GM20000 (cell line): Measurements from ENCODE around the gene RNF186.

ENCODE experiments used
- DNase-seq: peaks from one replicate; pipeline ENCODE4 v3.0.0; 2012; ENCODE audit warnings: low spot score
- TF ChIP-seq, protein P1 (sequence below): IDR thresholded peaks from 2 replicates; pipeline ENCODE4 v1.5.1; 2012; ENCODE audit warnings: mild to moderate bottlenecking, control low read depth; ENCODE audit errors: extremely low read depth, missing control alignments

Gene RNF186

DNA sequence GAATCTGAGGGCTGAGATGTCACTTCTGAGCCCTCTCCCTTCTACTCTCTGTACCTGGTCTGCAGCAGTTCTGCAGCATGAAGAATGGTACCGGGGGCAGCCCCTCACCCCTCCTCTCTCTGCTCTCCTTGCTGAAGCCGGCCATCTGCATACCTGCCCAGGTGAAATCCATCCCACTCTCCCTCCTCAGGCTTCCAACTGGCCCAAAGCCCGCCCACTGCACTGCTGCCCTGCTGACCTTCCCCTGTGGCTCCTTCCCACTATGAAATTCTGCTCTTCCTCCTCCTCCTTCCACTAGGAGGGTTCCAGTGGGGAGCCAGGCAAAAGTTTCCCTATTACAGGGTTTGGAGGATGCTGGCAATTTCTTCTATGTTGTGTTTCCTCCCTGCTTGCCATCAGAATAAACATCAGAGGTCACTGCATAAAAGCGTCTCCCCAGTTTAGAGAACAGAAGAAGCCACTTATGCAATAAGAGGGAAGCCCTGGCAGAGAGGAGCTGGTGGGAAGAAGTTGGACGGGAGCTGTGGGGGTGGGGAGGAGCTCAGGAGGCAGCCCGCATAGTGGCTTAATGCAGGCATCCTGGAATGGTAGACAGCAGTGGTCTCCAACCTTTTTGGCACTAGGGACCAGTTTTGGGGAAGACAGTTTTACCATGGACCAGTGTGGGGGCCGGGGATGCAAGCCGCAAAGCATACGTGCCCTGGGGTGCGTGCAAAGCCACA, 45.7 kb downstream of the RNF186 start:
- DNase-seq = no peak
- TF ChIP-seq, protein P1, sequence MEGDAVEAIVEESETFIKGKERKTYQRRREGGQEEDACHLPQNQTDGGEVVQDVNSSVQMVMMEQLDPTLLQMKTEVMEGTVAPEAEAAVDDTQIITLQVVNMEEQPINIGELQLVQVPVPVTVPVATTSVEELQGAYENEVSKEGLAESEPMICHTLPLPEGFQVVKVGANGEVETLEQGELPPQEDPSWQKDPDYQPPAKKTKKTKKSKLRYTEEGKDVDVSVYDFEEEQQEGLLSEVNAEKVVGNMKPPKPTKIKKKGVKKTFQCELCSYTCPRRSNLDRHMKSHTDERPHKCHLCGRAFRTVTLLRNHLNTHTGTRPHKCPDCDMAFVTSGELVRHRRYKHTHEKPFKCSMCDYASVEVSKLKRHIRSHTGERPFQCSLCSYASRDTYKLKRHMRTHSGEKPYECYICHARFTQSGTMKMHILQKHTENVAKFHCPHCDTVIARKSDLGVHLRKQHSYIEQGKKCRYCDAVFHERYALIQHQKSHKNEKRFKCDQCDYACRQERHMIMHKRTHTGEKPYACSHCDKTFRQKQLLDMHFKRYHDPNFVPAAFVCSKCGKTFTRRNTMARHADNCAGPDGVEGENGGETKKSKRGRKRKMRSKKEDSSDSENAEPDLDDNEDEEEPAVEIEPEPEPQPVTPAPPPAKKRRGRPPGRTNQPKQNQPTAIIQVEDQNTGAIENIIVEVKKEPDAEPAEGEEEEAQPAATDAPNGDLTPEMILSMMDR = no peak

DNA sequence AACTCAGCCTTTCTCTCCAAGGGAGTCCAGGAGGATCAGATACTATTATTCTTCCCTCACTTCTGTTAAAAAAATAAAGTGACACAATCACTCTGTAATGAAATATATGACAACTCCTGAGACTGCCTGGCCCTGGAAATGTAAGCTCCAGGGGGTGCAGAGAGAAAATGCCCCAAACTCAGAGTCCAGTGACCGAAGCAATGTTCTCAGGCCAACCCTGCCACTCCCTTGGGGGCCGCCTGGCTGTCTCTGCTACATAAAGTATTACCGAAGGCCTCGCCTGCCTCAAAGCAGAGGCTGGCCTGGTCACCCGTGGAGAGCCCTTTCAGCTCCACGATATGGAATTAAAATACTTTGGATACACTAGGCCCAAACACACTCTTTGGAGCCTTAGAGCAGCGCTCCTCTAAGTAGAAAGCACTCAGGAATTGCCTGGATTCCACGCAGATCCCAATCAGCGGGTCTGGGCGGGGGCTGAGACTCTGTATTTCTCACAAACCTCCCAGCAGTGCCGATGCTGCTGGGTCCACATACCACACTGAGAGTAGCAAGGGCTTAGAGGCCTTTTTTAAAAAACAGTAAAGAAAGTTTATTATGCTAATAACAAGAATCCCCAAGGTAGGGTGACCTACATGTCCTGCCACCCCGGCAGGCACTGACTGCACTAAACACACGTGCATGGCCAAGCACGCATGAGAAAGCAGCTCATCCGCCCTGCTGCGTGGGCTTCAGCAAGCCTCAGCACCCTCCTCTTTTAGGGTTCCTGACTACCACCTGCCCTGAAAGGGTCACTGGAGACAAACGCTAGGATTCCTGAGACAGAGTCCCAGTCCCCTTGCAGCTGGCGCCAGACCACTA, 46.5 kb downstream of the RNF186 start:
- DNase-seq = no peak
- TF ChIP-seq, protein P1 = no peak

DNA sequence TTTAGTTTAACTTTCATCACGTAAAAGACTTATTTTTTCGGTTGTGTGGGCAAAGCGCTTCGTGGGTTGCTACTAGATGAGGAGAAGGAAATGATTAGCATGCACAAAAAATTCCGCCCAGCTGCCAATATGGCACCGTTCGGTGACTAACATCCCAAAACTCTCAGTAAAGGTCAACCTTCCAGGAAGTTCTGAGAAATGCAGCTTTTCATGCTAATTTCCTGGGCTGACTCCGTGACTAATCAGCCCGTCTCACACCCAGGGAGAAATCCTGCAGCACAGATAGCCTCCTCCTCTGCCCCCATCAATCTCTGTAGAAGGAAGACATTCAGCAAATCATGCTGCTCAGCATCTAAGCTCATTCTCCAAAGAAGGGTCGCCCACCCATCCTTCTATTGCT, 49.5 kb downstream of the RNF186 start:
- DNase-seq = no peak
- TF ChIP-seq, protein P1 = no peak

DNA sequence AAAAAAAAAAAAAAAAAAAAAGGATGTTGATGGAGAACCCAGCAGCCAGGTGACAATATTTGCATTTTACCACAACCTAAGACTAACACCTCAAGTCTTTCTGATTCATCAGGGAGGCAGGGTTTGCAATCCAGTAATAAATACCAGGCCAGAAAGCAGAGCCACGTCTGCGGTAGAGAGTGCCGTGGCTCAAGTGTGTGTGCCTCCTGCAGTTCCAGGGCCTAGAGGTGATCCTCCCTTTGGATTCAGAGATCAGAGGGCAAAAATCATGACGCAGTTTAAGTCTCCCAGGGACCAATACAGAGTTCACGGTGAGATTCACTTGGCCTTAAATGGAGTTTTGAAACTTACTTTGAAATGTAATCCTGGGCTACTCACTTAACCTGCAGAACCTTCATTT, 50.2 kb downstream of the RNF186 start:
- TF ChIP-seq, protein P1 = no peak
- DNase-seq = no peak
